Peyer's patch (tissue), 4 donors: ENCODE measurements around the gene GYPC. TPM values are rescaled to one million over a fixed set of nuclear protein-coding genes. Genes with fewer than 3 reads are reported as not detected.

Experiments
- DNase-seq, 3 donors: peaks; one replicate each; pipeline ENCODE4 v3.0.0-alpha.2; 2017 to 2019
- H3K27ac ChIP-seq, 4 donors: fragments of 200-600 bp; sonication (generic); one replicate each; pipeline ENCODE4 v1.5.1; 2016 to 2019
- H3K27me3 ChIP-seq, 2 donors: fragments of 200-600 bp; sonication (generic); one replicate each; pipeline ENCODE4 v1.5.1; 2019
- H3K36me3 ChIP-seq, 3 donors: fragments of 200-600 bp; sonication (generic); one replicate each; pipeline ENCODE4 v1.5.1; 2016 to 2019
- H3K4me1 ChIP-seq, 4 donors: fragments of 200-600 bp; sonication (generic); one replicate each; pipeline ENCODE4 v1.5.1; 2016 to 2019
- H3K4me3 ChIP-seq, 4 donors: fragments of 200-600 bp; sonication (generic); 1 replicate in 3 of 4; 2 replicates in 1 of 4; pipeline ENCODE4 v1.5.1; 2016 to 2019; ENCODE audit warnings: mild to moderate bottlenecking in 1 of 4
- H3K9me3 ChIP-seq, 4 donors: fragments of 200-600 bp; sonication (generic); one replicate each; pipeline ENCODE4 v1.5.1; 2016 to 2019; ENCODE audit warnings: mild to moderate bottlenecking in 1 of 4
- CTCF ChIP-seq, 6 experiments: fragments of 450-650 bp in 4 of 6; fragments of 200-600 bp in 2 of 6; sonication (generic) in 1 of 6; IDR thresholded peaks; one replicate each; pipeline ENCODE4 v1.5.1; 2017 to 2019; ENCODE audit warnings: antibody characterized with exemption in 6 of 6, mild to moderate bottlenecking in 3 of 6, moderate library complexity in 1 of 6
- POLR2A ChIP-seq, 2 donors: fragments of 450-650 bp; IDR thresholded peaks; one replicate each; pipeline ENCODE4 v1.5.1; 2017; ENCODE audit warnings: antibody characterized with exemption in 2 of 2, mild to moderate bottlenecking in 2 of 2, moderate library complexity in 2 of 2
- total RNA-seq, 4 donors: library from RNA; depleted of rRNA; stranded (reverse); fragments of >200 nt; gene quantifications; one replicate each; pipeline ENCODE4 v1.1.0, GENCODE V29; 2016

The GYPC gene
- total RNA-seq, 4 donors from 2014 or later = 17.4 to 78.4 (median 19.7) TPM

- Histone ChIP-seq H3K4me1 (peaks cover 0 to 38% (median 16%) of the 10 kb centered on the region in 4 donors), H3K9me3 (no peaks in the 10 kb centered on the region), H3K36me3 (no peaks in the 10 kb centered on the region), H3K27me3 (no peaks in the 10 kb centered on the region), H3K4me3 (no peak overlapping the region), H3K27ac (peak overlapping the region; percentile 25 to 62 (median 32))
- no peak for DNase-seq
- no peak for TF ChIP-seq POLR2A (IDR thresholded peaks at IDR 0.05)
- no peak for TF ChIP-seq CTCF (IDR thresholded peaks at IDR 0.05)
Measured at GRCh38 chr2:126661702-126662500, 5.9 kb downstream of the GYPC start.

GRCh38 chr2:126662621-126663020 is 6.7 kb downstream of the GYPC start:
- Histone ChIP-seq H3K9me3 (no peaks in the 10 kb centered on the region), H3K4me3 (no peak overlapping the region), H3K36me3 (no peaks in the 10 kb centered on the region), H3K4me1 (peaks cover 0 to 38% (median 15%) of the 10 kb centered on the region in 4 donors), H3K27ac (peak overlapping the region; percentile 25 to 62 (median 32)), H3K27me3 (no peaks in the 10 kb centered on the region)
- TF ChIP-seq CTCF (IDR thresholded peaks at IDR 0.05) (no peak), POLR2A (IDR thresholded peaks at IDR 0.05) (no peak)
- DNase-seq = no peak

GRCh38 chr2:126663184-126663963 is 7.4 kb downstream of the GYPC start:
- Histone ChIP-seq H3K4me1 (peaks cover 0 to 34% (median 8%) of the 10 kb centered on the region in 4 donors), H3K36me3 (no peaks in the 10 kb centered on the region), H3K27me3 (no peaks in the 10 kb centered on the region), H3K27ac (peak overlapping the region in 3 of 4 donors; percentile 31 to 62 (median 35)), H3K9me3 (no peaks in the 10 kb centered on the region), H3K4me3 (no peak overlapping the region)
- TF ChIP-seq POLR2A (IDR thresholded peaks at IDR 0.05) = no peak
- no peak for TF ChIP-seq CTCF (IDR thresholded peaks at IDR 0.05)
- no peak for DNase-seq

GRCh38 chr2:126664234-126664633 is 8.3 kb downstream of the GYPC start:
- peak overlapping the region in 3 of 4 donors; percentile 32 to 62 (median 42) for H3K27ac ChIP-seq
- no peaks in the 10 kb centered on the region for H3K27me3 ChIP-seq
- no peak overlapping the region for H3K4me3 ChIP-seq
- no peak for DNase-seq
- H3K36me3 ChIP-seq = no peaks in the 10 kb centered on the region
- no peaks in the 10 kb centered on the region for H3K9me3 ChIP-seq
- peaks cover 0 to 27% (median 4%) of the 10 kb centered on the region in 4 donors for H3K4me1 ChIP-seq
- TF ChIP-seq POLR2A (IDR thresholded peaks at IDR 0.05) (no peak), CTCF (IDR thresholded peaks at IDR 0.05) (no peak)

DNA sequence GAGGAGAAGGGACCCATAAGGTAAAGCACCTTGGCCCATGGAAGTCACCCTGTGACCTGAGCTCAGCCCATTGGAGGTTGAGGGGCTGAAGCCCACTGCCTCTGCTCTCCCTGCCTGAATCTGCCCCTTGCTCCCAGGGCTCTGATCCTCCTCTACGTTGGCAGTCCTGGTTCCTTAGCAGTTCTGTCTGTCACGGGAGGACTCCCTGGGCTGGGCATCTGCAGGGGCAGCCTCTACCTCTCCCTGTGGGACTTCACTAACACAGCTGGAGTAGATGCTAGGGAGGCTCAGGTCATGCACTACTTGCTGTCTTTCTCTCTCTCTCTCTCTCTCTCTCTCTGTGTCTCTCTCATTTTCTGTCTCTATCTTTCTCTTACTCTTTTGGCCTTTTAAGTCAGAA is 8.7 kb downstream of the GYPC start:
- Histone ChIP-seq H3K27me3 (no peaks in the 10 kb centered on the region), H3K4me1 (peaks cover 0 to 23% (median 4%) of the 10 kb centered on the region in 4 donors), H3K27ac (peak overlapping the region in 3 of 4 donors; percentile 32 to 62 (median 42))

More for the DNA sequence above, 8.7 kb downstream of the GYPC start:
- TF ChIP-seq CTCF (IDR thresholded peaks at IDR 0.05) (no peak), POLR2A (IDR thresholded peaks at IDR 0.05) (no peak)
- no peak for DNase-seq
- Histone ChIP-seq H3K9me3 (no peaks in the 10 kb centered on the region), H3K36me3 (no peaks in the 10 kb centered on the region), H3K4me3 (no peak overlapping the region)
